Fibroblast of skin of right biceps (primary cell): Measurements from ENCODE around the gene LLGL1.

Experiments used
- DNase-seq: peaks from one replicate; pipeline ENCODE4 v3.0.0-alpha.2; 2013

The LLGL1 gene

GRCh38 chr17:18230288-18231141 lies 5.1 kb downstream of the LLGL1 start:
- DNase-seq = no peak

DNA sequence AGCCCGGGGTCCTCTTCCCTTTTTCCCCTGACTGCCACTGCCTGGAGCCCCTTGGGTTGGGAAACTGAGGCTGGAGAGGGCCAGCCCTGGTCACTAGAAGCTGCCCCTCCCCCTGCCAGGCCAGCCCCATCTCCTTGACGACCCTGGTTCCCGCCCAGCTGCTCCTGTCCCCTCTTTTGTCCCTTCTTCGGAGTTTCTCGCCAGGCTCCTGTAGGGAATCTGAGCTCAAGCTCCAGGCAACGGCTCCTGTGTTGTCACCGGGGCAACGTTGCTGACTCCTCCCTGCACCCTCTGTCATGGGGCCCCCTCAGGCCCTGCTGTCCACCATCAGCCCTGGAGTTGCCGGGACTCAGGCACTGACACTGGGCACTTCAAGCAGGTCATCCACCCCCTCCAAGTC lies 5.7 kb downstream of the LLGL1 start:
- DNase-seq = no peak

GRCh38 chr17:18233803-18234518 lies 8.5 kb downstream of the LLGL1 start:
- DNase-seq = no peak

DNA sequence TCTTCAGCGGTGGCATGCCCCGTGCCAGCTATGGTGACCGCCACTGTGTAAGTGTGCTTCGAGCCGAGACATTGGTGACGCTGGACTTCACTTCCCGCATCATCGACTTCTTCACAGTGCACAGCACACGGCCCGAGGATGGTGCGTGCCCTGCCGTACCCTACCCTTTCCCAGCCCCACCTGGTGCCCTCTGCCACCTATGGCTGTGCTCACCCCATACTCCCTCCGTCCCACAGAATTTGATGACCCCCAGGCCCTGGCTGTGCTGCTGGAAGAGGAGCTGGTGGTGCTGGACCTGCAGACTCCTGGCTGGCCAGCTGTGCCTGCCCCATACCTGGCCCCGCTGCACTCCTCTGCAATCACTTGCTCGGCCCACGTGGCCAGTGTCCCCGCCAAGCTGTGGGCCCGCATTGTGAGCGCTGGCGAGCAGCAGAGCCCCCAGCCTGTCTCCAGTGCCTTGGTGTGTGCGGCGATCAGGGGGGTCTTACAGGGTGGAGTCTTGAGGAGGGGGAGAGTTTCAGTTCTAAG lies 9.5 kb downstream of the LLGL1 start:
- DNase-seq = no peak

DNA sequence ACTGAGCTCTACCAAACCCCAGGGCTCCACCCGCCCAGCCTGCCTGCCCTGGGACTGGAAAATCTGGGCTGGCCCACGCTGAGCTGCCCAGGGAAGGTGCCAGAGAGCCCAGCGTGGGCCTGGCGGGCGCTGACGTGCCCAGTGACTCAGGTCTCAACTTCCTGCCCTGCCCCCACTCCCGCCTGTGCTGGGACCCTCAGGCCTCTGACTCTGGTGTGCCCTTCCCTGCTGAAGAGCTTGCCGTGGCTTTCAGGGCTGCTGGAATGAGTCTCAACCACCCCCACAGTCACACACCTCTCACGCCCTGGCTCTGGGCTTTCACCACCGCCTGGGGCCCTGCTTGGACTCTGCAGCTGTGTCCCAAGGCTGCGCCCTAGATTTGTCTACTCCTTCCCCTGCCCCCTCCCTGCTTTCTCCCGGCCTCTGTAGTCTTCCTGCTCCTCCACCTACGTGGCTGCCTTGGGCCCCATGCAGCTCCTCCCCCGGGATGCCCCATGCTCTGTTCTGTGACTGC lies 10.4 kb downstream of the LLGL1 start:
- DNase-seq = peak; percentile 33

GRCh38 chr17:18236494-18236893 lies 11.1 kb downstream of the LLGL1 start:
- no peak for DNase-seq

- no peak for DNase-seq
Observed at GRCh38 chr17:18237461-18237860, 12.0 kb downstream of the LLGL1 start.

GRCh38 chr17:18238299-18238698 lies 12.9 kb downstream of the LLGL1 start:
- no peak for DNase-seq

GRCh38 chr17:18240449-18240848 lies 15.0 kb downstream of the LLGL1 start:
- no peak for DNase-seq

DNA sequence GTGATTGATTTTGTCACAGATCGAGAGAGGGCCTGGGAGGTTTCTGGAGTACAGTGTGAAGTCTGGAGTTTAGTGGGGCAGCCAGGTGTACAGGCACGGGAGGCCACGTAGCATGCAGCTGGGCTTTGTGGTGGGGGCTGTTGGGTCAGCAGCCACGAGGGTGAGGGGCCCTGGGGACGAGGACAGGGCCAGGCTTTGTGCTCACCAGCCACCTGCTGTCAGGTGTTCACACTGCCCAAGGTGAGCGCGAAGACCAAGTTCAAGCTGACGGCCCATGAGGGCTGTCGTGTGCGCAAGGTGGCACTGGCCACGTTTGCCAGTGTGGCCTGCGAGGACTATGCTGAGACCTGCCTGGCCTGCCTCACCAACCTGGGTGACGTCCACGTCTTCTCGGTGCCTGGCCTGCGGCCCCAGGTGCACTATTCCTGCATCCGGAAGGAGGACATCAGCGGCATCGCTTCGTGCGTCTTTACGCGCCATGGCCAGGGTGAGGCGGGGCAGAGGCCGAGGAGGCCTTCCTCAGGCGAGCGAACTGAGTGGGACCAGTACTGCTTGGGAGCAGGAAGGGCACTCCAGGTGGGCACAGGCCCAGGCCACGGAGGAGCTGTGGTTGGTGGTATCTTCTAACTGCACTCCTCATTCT lies 15.9 kb downstream of the LLGL1 start:
- DNase-seq = no peak

DNA sequence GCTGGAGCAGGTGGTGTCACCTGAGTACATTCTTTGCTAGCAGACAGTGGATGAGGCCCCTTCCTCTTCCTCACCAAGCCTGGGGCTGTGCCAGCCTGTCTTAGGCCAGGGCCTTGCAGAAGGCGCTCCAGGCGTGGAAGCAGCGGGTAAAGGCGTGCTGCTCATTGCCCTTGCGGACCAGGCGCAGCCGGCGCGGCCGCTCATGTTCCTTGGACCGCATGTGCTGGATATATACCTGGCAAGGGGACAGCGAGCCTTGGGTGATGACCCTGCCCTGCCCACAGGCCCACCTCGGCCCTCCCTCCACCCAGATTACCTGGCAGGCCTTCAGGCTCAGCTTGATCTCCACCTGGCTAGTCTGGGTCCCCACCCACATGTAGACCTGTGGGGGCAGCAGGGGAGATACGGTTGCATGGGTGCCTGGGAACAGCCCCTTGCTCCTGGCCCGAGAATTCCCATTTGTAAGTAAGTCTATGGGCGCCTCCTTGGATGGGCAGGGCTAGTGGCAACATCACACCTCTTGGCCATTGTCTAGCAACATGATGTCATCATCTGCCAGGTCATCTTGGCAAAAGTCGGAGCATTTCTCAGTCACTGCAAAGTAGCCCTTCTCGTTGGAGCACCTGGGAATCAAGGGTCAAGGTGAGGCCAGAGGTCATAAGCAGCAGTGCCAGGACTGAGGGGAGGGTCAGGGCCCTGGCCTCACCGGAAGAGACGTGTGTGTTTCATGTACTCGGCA lies 19.8 kb downstream of the LLGL1 start:
- no peak for DNase-seq

GRCh38 chr17:18246109-18246725 lies 20.8 kb downstream of the LLGL1 start:
- no peak for DNase-seq

DNA sequence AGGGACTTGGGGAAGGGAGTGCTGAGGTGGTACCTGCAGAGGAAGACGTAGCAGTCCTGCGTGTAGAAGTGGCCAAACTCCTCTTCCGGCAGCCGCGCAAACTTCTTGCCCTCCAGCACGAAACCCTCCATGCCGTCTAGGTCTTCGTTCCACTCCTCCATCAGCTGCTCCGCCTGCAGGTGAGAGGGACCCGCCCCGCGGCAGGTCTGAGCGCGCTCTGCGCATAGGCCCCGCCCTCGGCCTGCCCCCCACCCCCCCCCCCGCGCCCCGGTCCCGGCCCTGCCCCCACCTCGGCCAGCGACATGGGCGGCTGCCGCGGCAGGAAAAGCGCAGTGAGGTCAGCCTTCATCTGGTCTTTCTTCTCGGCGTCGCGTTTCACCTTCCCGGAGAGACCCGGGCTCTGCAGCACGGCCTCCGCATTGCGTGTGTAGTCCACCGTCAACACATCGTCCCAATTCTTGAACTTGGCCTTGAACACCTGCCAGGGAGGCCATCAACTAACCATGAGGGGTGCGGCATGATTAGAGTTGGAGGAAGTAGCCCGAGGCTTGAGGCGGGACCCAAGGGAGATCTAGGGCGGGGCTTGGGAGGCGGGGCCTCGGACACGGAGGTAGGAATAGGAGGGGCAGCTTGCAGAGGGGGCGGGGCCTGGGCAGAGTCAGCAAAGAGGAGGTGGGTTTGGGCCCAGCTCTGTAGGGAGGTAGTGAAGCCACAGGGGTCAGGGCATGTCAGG lies 21.6 kb downstream of the LLGL1 start:
- peak; percentile 44 for DNase-seq

GRCh38 chr17:18247613-18248001 lies 22.2 kb downstream of the LLGL1 start:
- no peak for DNase-seq

DNA sequence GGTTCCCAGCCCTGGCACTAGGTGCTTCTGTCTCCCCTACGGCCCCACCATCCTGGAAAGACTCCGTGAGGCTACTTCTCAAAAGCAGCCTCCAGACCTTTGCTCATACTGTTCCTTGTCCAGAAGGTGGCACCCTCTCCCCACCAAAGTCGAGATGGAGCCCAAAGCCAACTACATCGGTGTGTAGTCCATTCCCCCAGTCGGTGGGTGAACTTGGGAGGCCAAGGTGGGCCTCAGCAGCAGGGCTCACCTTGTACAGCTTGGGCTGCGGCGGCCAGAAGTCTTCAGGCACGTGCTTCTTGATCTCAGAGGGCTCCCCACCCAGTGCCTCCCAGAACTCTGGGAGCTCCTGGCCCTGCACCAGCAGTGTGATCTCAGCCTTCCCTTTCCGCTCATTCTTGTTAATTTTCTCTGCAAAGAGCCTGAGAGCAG lies 22.9 kb downstream of the LLGL1 start:
- peak; percentile 69 for DNase-seq

GRCh38 chr17:18248811-18249210 lies 23.4 kb downstream of the LLGL1 start:
- DNase-seq = no peak

- DNase-seq = no peak
Observed at GRCh38 chr17:18250259-18250658, 24.8 kb downstream of the LLGL1 start.

DNA sequence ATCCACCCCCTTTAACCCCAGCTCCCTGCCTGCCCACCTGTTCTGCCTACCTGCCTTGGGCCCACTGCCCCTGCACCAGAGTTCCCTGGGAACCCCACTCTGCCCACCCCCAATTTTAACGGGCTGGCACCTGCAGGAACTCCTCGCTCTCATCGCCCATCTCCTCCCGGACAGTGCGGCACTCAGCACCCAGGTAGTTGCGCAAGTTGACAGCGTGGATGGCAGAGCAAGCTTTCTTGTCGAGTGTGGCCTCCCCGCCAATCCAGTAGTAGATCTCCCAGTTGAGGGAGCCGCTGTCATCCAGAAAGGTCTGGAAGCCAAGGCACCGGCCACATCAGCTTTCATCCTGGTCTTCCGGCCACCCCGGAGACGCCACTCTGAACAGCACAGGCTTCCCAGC lies 25.3 kb downstream of the LLGL1 start:
- no peak for DNase-seq

DNA sequence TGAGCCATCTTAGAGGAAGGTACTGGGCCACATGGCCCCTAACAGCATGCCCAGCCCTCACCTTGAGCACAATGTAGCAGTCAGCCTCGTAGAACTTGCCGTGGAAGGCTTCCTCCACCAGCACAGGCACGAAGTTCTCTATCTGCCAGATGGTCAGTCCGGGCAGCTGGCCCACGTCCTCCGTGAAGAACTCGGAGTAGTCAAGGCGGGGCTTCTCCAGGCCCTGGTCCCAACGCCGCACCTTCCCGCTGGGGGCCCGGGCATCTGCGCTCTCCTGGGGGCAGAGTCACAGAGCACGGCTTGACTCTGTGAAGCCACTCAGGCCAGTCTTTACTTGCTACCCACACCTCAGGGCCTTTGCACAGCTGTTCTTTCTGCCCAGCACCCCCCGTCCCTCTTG lies 25.8 kb downstream of the LLGL1 start:
- DNase-seq = no peak

GRCh38 chr17:18252160-18252559 lies 26.7 kb downstream of the LLGL1 start:
- no peak for DNase-seq

DNA sequence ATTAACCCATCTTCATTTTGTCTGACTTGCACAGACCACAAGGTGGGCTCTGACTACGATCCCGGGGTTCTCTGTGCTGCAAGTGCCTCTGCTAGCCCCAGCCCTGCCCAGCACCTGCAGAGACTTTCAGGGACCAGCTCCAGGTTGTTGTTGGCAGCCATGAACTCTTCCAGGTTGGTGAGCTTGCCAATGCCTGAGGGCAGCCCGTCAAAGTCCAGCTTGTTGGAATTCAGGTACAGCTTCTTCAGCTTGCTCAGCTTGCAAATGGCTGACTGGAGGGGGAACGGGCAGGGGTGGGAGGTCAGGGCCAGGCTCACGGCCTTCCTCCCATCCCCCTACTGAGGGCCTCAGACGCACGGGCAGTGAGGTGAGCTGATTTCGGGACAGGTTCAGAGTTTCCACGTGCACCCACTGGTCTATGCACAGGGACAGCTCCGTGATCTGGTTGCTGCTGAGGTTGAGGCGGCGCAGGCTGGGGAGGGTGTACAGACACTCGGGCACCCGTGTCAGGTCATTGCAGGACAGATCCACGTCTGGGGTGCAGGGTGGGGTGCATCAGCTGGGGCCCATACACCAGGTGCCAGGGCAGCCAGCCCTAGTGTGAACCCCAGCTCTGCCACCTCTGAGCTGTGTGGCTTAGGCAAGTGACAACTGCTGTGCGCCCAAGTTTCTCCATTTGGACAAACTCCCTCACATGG lies 27.9 kb downstream of the LLGL1 start:
- no peak for DNase-seq
